ENCODE results near the gene SOX11.
A peak's percentile ranks its signal among the peaks of the same experiment; 100 is the strongest.

The SOX11 gene

GRCh38 chr2:5692561-5693286 lies 540 bp downstream of the SOX11 start:
- DNase-seq, result peak; percentile 82 to 91 (median 87)

GRCh38 chr2:5693287-5694201 lies 1.4 kb downstream of the SOX11 start:
- peak; percentile 70 to 90 (median 87) for DNase-seq

- peak; percentile 49 to 79 (median 52) for DNase-seq
Measured at GRCh38 chr2:5694306-5694705, 2.1 kb downstream of the SOX11 start.

- DNase-seq, result peak; percentile 61 to 84 (median 83)
Measured at GRCh38 chr2:5695654-5696403, 3.6 kb downstream of the SOX11 start.

DNA sequence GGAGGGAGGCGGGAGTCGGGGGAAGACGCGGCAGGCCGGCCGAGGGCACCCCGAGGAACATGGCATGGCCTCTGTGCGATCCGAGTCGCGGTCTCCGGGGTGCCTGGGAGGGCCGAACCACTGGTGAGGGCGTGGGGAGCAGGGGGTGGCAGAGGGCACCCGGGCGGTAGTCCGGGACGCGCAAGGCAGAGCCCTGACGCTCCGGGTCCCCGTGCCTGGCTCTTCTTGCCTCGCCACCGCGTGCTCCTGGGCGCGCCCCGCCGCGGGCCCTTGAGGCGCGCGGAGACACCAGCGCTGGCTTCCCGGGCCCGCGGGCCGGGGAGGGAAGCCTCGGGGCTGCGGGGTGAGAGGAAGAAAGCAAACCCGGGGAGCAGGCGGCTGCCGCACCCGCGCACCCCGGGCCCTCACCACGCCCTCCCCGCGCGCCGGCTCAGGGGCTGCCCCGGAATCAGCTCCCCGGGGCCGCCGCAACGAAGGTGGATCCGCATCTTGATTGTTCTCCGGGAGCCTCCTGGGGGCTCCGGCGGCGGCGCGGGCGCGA lies 4.3 kb downstream of the SOX11 start:
- peak; percentile 59 to 93 (median 88) for DNase-seq

- peak; percentile 64 to 96 (median 93) for DNase-seq
Measured at GRCh38 chr2:5696945-5697521, 4.8 kb downstream of the SOX11 start.

- peak; percentile 56 to 88 (median 79) for DNase-seq
Measured at GRCh38 chr2:5697562-5697961, 5.4 kb downstream of the SOX11 start.

GRCh38 chr2:5698134-5698533 lies 6.0 kb downstream of the SOX11 start:
- DNase-seq, result peak in 1 of 3 experiments; percentile 60

DNA sequence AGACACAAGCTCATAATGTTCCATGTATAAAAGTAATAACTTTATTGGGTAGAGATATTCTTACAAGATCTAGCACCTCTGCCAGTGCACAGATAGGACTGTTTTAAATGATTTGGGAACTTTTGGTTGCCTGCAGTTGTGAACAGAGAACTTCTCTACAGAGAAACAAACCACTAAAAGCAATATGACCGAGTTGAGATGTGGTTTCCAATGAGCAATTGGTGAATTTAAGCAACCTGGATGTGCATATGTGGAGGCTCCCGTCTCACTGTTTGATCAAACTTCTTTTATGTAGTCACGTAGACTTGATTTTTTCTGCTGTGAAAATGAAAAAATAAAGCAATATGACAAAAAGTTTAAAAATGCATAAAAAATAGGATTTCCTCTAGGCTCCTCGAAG lies 7.8 kb downstream of the SOX11 start:
- no peak for DNase-seq

DNA sequence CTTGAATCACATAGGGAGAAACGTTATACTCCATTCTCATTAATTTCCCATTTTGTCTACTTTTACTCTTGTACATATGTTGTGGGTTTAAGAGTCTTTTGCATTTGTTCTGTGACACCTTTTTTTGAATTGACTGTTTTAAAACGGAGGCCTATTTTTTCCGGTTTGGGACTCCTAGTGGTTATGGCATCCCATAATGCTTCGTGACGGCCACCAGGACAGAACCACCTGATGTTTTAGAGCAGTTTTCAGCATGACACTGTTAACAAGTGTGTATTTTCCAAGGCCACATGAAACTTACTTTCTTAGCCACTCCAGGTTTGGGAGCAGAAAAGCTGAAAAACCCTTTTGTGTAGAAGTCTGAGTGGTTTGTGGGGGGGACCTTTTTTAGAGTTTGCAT lies 8.4 kb downstream of the SOX11 start:
- DNase-seq, result no peak

- DNase-seq, result no peak
Measured at GRCh38 chr2:5701266-5701665, 9.1 kb downstream of the SOX11 start.

DNA sequence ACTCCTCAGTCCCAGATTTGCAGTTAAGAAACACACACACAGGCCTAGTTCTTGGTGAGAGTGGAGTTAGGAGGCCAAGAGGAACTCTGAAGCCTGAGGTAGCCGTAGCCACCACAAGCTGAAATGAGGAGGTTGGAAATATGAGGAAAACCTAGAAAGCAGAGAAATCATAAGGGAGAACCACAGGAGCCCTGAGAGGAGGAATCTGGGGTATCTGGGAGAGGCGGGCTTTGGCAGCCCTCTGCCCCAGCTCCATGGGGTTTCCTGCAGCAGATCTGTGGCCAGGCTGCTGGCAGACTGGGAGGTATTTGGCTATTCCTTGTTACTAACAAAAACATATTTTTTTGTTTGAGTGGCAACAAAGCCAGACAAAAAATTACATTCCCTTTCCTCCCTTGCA lies 11.0 kb downstream of the SOX11 start:
- DNase-seq, result no peak

GRCh38 chr2:5705490-5705889 lies 13.3 kb downstream of the SOX11 start:
- DNase-seq, result no peak

DNA sequence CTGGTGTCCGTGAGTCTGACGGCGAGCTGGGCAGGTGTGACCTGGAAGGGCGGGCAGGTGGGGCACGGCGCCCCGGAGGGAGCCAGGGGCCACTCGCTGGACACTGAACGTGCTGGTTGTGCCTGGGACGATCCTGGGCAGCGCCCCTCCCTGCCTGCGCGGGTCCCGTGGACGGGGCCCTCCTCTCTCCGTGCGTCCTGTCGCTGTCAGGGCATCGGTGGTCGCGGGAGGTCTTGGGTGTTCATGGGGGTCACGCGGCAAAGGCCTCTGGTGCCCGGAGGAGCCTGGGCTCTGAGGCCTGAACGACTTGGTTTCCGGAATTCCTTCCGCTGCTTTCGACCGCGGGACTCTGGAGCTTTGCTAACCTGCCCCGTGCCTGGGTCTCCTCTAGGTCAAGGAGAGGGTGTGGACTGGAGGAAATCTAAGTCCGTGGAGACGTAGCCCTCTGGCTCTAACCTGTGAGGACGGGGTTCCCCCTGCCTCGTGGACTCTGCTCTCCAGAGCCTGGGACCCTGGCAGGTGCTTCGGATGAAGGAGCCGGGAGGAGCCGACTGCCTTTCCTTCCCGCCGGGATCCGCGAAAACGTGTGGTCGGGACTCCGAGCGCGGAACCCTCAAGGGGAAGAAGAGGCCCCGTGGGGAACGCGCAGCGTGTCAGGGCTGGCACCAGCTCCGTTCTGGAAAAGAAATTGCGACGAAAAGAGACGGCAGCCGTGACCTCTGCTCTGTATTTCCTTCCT lies 14.7 kb downstream of the SOX11 start:
- no peak for DNase-seq

DNA sequence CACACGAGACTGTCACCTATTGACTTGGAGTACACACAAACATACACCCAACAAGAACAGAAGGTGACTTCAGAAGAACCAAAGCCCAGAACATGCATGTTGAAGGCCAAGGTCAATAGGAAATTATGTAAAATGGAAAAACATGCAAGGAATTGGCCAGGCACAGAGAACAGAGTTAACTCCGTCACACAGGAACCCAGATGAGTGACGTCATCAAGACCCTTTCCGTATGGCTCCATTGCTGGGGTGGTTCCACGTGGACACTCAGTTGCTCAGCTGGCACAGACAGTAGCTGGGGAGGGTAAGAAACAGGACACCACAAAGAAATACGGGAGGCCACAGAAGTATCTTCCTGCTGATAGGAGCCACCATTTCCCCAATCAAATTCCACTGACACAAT lies 18.4 kb downstream of the SOX11 start:
- DNase-seq, result no peak

DNA sequence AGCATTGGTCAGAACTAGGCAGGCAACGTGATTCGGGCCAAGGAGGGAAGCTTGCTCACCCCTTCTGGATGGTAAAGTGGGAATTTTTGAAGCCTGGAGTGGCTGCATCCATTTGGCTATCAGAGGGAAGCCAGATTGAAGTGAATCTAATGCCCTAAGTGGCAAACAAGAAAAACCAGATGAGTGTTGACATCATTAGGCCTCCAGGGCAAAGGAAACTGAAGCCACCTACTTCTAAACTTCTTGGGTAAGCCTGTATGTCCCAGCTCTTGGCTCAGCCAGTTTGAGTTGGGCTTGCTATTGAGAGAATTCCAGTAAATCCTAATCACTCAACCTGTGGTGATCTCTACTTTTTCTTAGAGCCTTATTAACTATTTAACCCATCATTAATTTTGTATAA lies 20.9 kb downstream of the SOX11 start:
- no peak for DNase-seq

DNA sequence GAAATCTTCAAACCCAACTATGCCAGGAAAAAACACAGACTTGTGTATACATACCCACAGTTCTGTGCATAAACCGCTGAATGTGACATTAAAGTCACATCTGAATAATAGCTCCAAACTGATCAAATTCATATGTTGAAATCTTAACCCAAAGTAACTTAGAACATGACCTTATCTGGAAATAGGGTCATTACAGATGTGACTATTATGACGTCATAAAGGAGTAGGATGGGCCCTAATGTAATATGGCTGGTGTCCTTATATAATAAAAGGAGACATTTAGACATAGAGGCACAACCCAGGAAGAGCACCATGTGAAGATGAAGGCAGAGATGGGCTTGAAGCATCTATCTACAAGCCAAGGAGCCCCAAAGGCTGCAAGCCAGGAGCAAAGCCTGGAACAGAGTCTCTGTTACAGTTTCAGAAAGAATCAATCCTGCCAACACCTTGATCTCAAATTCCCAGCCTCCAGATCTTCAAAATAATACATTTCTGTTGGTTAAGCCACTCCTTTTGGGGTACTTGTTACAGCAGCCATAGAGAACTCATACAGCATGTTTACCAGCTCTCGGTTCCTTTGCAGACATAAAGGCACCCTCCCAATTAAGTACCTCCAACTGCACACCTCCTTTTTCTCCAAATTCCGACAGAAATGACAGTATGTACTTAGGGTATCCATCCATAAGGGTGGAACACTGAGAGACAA lies 27.6 kb downstream of the SOX11 start:
- DNase-seq, result no peak

DNA sequence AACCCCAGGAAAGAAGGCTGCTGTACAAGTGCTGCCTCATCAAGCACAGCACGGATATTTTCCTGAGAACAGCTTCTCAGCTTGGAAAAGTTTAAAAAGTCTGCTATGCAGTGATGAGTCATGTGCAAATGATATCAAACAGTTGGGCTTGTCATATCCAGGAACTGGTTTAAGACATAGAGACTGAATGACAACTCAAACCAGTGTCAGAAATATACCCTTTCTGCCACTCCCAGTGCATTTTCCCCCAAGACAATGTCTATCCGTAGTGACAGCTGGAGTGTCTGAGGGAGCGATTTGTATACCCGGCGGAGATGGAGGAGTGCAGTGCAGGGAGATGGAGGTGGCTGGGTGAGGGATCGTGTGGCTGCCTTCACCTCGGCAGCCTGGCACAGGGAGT lies 28.2 kb downstream of the SOX11 start:
- DNase-seq, result no peak

- DNase-seq, result no peak
Measured at GRCh38 chr2:5722236-5722635, 30.1 kb downstream of the SOX11 start.

DNA sequence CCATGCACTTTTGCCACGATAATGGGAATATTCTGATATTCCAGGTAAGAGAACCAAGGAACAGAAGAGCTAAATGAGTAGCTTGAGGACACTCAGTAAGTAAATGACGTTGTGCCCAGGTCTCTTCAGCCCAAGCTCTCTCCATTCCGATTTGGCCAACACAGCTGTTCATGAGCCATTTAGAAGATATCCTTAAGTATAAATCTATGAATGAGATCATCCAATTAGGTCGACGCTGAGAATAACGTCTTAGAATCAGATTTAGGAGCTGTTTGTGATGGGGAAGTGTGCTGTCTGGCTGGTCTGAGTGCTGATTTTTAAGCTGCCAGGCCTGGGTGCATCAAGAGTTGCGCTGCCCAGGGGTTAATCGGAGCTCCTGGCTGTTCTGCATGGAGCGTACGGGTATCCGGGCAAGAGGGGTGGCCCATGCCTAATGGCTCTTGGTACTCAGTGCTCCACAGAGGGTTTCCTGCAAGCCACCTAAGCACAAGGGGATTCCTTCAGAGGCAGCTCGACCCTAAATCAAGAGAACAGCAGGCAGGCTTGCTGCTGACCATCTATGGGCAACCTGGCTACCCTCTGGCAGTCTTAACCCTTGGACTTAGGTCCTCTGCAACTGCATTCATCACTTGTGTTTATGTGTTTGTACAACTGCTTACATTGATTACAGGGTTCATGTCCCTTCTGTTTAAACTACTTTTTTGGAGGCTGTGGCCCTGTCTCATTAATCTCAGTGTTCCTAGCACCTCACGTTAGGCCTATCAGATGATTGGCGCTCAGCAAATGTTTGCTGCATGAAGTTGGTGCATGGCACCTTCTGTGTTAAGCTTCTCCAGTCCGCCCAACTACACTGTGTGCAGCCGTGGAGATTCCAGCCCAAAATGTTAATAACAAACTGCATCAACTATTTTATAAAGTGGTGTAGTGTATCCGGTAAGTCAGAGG lies 31.9 kb downstream of the SOX11 start:
- DNase-seq, result peak in 1 of 3 experiments; percentile 19

All from NCI-H1417 (cell line).